NCI-H187 (cell line): Measurements from ENCODE around the gene RPS2.
A peak's percentile ranks its signal among the peaks of the same experiment; 100 is the strongest.
"Not testable (repeated sequence)": the region's sequence is repeated elsewhere in the genome, so short reads cannot be mapped to it uniquely, and the experiment has no call there.

ENCODE experiments used
- DNase-seq, 2 experiments: peaks; one replicate each; lab custom pipeline; 2025; lab: John Stamatoyannopoulos, UW

The RPS2 gene

DNA sequence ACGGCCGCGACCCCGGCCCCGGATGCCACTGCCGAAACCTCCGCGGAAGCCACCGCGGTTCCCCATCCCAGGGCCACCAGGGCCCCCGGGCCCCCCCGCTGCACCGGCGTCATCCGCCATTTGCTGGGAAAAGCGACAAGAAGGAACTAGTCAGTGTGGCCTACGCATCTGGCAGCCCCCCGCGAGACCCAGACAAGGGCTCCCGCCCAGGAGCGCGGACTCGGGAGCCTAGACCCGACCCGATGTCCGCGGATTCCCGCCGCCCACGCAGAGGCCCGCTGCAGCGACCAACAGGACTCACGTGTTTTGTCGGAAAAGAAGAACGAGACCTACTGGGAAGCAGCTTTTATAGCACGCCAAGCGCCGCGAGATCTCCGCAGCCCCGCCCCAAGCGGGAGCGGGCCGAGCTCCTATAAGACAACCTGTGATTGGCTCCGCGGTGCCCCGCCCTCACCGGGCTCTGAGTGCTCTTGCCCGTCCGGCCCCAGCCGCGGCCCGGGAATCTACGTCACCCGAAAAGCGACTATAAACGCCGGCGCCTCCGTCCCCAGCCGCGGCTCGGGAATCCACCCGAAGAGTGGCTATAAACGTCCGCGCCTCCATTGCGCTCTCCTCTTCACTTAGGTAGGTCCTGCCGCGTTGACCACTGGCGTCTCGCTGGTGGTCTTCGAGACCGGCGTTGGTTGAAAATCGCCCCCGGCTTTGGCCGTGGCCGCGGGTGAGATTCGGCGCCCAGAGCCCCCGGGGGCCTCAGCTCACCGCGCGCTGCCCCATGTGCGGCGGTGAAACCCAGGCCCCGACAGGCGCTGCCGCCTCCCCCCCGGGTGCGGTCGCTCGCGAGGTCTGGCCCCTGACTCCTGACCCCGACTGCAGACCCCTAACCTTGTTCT, at the start of gene RPS2:
Gene RPS2, minus strand, starts transcription at position 321 of the 890 bp plus-strand sequence. Its CDS starts 201 bp downstream, at position 120.
- peak; percentile 99 for DNase-seq

- DNase-seq = no peak
Observed at GRCh38 chr16:2013527-2013926, 48.9 kb upstream of the RPS2 start.

- not testable (repeated sequence) for DNase-seq
Observed at GRCh38 chr16:2011726-2012125, 47.1 kb upstream of the RPS2 start.

- DNase-seq = peak; percentile 74 to 87
Observed at GRCh38 chr16:2009791-2010510, 45.3 kb upstream of the RPS2 start, which contains the start of gene ZNF598. Gene ZNF598 (minus strand): TSS chr16:2009821.

DNA sequence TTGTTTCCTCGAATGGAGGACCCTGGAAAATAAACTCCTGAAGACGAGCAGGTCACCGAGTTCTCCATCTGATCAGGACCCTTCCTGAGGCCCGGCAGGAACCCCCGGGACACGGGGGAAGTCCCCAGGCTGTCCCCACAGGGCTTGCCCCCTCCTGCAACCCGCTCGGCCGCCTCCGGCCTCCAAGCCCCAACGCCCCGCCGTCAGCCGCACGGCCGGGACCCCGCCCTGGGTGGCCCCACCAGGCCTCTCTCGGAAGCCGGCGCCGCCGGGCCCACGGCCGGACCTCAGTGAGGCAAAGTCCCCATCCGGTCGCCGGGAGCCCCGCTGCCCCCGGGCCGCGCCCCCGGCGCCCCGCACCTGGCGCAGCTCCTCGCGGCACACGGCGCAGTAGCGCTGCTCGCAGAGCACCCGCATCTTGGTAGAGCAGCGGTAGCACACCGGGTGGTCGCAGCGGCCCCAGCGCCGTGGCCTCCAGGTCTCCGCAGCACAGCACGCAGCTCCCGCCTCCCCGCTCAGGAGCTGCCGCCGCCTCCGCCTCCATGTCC, 44.6 kb upstream of the RPS2 start:
- DNase-seq = no peak

- DNase-seq = no peak
Observed at GRCh38 chr16:2008631-2009163, 44.1 kb upstream of the RPS2 start.

GRCh38 chr16:2008009-2008526, 43.4 kb upstream of the RPS2 start:
- DNase-seq = no peak

DNA sequence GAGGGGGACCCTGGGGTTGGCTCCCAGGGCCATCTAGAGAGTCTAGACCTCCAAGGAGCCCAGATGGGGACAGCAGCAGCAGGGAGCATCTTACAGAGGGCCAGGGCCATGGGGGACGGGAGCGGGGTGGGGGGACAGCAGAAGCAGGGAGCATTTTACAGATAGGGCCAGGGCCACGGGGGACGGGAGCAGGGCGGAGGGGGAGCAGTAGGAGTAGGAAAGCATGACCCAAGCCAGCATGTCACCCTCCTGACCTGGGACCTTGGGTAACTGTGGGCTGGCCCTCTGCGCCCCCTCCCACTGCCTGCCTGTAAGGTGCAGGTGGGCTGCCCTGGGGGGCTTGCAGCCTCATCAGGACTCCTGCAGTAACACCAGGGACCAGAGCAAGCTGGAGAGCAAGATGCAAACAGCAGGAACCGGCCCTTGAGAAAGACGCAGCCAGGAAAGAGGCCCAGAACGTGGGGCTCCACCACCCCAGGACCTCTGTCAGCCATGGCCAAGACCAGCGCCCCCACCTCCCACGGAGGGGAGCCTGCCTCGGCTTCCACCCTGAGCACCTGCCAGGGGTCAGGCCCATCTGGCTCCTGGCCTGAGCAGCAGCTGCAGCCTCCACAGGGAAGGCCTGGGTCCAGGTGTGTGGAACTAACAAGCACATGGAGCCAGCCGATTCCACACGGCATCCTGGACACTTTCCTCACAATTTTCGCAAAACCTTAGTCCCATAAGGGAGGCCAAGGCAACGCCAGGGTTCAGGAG, 42.6 kb upstream of the RPS2 start:
- no peak for DNase-seq

- DNase-seq = no peak
Observed at GRCh38 chr16:2006317-2006716, 41.7 kb upstream of the RPS2 start.

GRCh38 chr16:2005646-2006045, 41.0 kb upstream of the RPS2 start:
- DNase-seq = no peak

- DNase-seq = no peak
Observed at GRCh38 chr16:2004795-2005517, 40.3 kb upstream of the RPS2 start.

DNA sequence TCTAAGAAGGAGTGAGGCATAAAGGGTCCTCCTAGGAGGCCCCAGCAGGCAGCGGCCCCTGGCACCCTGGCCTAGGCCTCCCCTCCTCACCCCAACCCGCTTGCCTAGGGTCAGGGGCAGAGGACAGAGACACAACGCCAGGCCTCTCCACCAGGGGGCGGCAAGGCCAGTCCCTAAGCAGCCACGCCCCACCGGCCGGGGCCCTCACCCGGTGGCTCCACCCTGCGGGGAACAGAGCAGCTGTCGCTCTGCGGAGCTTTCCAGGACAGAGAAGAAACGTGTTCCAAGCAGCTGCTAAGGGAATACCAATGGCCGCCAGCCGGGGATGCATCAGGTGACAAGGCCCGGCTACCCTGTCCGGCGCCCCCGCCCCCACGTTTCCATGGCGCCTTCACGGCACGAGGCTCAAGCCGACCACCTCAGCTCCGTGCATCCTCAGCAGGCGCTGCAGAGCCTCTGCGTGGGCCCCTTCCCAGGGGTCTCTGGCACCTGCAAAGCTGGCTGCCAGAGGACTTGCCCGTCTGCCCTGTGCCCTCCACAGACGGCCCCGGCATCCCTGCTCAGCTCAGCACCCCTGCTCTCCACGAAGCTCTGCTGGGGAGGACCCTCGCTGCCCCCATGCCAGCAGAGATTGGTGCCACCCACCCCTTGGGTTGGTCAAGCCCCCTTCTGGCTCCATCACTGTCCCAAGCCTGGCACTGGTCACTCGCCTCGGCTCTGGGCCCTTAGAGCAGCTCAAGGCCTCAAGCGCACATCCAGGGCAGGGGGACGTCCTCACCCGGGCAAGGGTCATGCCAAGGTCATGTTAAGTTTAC, 39.4 kb upstream of the RPS2 start:
- DNase-seq = peak; percentile 96 to 98

- DNase-seq = no peak
Observed at GRCh38 chr16:2003231-2003826, 38.7 kb upstream of the RPS2 start.

DNA sequence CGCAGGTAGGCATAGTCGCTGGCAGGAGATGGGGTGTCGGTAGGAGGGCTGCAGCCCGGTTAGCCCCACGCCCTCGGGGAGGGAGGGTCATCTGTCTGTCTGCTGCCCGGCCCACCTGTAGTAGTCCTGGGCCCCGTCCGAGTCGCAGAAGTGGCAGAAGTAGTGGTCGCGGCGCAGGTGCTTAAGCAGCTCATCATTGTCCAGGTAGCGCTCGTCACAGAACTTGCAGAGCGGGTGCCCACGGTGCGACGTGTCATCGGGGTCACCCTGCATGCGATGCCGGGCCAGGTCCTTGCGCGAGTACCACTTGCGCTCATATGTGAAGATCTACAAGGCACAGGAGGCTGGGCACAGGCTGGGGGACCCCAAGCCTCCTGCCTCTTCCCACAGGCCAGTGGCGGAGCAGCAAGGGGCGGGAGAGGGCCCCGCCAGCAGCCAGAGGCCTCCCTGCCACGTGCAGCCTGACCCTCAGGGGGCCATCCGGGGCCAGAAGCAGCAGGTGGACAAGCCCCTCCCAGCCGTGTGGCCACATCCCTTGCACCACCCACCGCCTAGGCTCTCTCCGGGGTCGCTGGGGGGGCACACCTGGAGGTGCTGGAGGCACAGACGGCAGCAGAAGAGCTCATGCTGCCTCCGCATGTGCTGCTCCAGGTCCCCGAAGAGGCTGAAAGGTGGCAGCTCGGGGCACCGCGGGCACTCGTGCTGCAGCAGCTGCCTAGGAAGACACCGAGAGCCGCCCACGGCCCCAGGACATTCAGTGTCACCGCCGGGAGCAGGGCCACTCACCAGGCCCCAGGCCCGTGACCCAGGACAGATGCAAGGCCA, 38.0 kb upstream of the RPS2 start:
- no peak for DNase-seq

DNA sequence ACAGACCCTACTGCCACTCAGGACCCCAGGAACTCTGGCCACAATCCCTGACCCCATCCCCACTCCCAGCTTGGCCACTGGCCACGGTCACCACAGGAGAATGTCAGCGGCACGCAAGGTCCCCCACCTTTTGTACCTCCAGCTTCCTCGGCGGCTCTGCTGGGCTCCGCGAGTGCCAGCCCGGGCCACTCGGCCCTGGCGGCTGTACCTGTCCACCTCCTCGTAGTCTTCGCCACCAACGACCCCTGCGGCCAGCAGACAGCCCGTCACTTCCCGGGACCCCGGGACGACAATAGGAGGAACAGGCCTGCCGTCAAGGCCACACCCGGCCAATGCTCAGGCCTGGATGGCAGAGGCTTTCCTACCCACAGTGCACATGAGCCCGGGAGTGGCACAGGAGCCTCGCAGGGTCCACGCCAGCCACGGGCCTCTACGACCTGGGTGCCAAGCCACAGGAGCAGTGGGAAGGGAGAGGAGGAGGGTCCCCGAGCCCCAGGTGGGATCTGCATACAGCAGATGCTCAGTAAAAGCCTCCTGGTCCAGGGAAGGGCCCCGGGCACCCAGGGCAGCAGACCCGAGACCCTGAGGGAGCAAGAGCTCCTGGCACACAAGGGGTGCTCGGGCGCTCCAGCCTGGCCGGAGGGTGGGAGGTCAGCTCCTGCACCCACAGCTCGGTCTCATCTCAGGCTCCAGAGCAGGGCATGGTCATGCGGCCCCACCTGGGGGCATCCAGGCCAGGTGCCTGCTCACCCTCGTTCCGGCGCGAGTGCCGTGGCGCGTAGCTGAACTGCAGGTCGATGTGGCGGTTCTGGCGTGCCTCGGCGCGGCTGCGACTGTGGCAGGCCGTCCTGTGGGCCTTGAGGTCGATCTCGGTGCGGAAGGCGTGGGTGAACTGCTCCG, 37.1 kb upstream of the RPS2 start:
- no peak for DNase-seq

DNA sequence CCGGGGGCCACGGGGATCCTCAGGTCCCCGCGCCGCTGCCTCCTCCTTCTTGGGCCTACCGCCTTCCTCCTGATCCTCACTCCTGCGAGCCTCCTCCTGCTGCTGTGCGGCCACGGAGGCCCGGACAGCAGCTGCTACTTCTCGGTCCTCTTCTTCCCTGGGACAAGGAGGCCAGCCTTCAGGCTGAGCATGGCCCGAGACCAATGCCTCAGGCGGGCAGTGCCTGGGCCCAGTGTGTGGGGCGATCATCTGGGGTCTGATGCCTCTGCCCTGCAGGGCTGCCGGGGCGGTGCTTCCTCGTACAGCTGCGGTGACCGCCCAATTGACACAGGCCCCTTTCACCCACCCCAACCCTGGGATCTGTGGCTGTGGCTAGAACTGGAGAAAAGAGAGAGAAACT, 36.4 kb upstream of the RPS2 start:
- no peak for DNase-seq

DNA sequence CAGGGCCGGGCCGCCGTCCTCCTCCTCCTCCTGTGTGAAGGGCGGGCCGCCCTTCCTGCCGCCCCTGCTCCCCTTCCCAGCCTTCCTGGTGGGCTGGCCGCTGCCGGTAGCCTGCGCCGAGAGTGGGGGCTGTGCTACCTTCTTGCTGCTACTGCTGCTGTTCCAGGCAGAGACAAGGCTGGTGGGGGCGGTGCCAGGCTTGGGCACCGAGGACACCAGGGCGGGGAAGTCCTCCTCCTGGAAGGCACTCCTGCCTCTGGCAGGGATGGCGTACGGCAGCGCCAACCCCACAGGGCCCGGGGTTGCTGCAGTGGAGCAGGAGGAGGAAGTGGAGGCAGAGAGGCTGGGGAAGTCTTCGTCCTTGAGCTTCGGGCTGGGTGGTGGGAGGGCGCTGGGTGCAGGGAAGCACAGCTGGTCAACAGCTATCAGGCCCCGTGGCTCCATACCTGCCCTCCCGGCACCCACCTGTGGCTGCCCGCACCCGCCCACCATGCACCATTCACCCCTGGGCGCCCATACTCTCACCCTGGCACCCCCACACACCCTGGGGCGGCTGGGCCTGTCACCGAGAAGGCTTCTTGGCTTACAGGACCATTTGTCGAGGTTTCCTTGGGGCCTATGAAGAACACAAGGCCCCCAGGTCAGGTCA, 35.4 kb upstream of the RPS2 start:
- DNase-seq = no peak
